Caco-2 (cell line): ENCODE results near the gene BRS3. TPM values are rescaled to one million over a fixed set of nuclear protein-coding genes. Genes with fewer than 3 reads are reported as not detected.

Experiments
- BruUV-seq: library from RNA; stranded (reverse); fragments of 400-500 nt; replicated peaks from 2 replicates; lab custom pipeline; 2021; lab: Mats Ljungman, UMichigan
- CTCF ChIA-PET: fragments of 300-600 bp; sonication (Branson Sonifier 250); formaldehyde crosslinking; loops from one replicate; lab custom pipeline; 2022; ENCODE audit warnings: antibody characterized with exemption; lab: Charles Lee
- POLR2A ChIA-PET: fragments of 300-600 bp; sonication (Branson Sonifier 250); formaldehyde crosslinking; loops from one replicate; lab custom pipeline; 2022; ENCODE audit warnings: antibody characterized with exemption; lab: Charles Lee
- DNase-seq, 2 experiments: peaks; one replicate each; pipeline versions ENCODE4 v3.0.0 to v3.0.0-alpha.2; 2020 to 2022
- H3K27me3 ChIP-seq: replicated peaks from 2 replicates; pipeline ENCODE4 v1.6.0; 2011; ENCODE audit warnings: low read length; ENCODE audit not compliant: control insufficient read depth, insufficient read depth
- H3K36me3 ChIP-seq: 2 replicates; pipeline ENCODE4 v1.5.1; 2011; ENCODE audit warnings: low read length; ENCODE audit not compliant: control insufficient read depth, insufficient read depth
- H3K4me1 ChIP-seq: fragments of 250-450 bp; sonication (Bioruptor Pico); 2 replicates; pipeline ENCODE4 v1.5.1; 2020; ENCODE audit warnings: mild to moderate bottlenecking
- H3K4me3 ChIP-seq: 2 replicates; pipeline ENCODE4 v1.5.1; 2011; ENCODE audit warnings: low read depth, mild to moderate bottlenecking, control low read depth, low read length
- H3K9me3 ChIP-seq: fragments of 250-450 bp; sonication (Bioruptor Pico); 2 replicates; pipeline ENCODE4 v1.5.1; 2020; ENCODE audit warnings: mild to moderate bottlenecking, moderate library complexity
- H3K27ac Mint-ChIP-seq: one replicate; pipeline ENCODE4 v1.8.0; 2022; ENCODE audit warnings: mixed read lengths; ENCODE audit not compliant: unreplicated experiment
- H3K27me3 Mint-ChIP-seq: one replicate; pipeline ENCODE4 v1.8.0; 2022; ENCODE audit warnings: mixed read lengths; ENCODE audit not compliant: insufficient read depth, unreplicated experiment
- H3K36me3 Mint-ChIP-seq: one replicate; pipeline ENCODE4 v1.8.0; 2022; ENCODE audit warnings: mild to moderate bottlenecking, mixed read lengths; ENCODE audit not compliant: insufficient read depth, unreplicated experiment
- H3K4me1 Mint-ChIP-seq: one replicate; pipeline ENCODE4 v1.8.0; 2022; ENCODE audit warnings: low read depth, mixed read lengths; ENCODE audit not compliant: unreplicated experiment
- H3K4me3 Mint-ChIP-seq: one replicate; pipeline ENCODE4 v1.8.0; 2022; ENCODE audit warnings: mild to moderate bottlenecking, moderate library complexity, mixed read lengths; ENCODE audit not compliant: unreplicated experiment
- H3K9me3 Mint-ChIP-seq: one replicate; pipeline ENCODE4 v1.8.0; 2022; ENCODE audit warnings: mixed read lengths; ENCODE audit not compliant: unreplicated experiment
- intact Hi-C: fragments of 100-400 bp; cut with micrococcal nuclease; formaldehyde crosslinking; loops from one replicate; pipeline ENCODE4 v1.10.0; 2022; ENCODE audit not compliant: unreplicated experiment
- total RNA-seq: library from RNA; stranded (reverse); gene quantifications from 2 replicates; pipeline ENCODE4 v1.2.3, GENCODE V29; 2022
- TF ChIP-seq, protein P1 (sequence below), 2 experiments: fragments of 200-600 bp in 1 of 2; IDR thresholded peaks; 1 replicate in 1 of 2; 2 replicates in 1 of 2; pipeline versions ENCODE4 v1.5.1 to v1.8.0; 2011 to 2022; ENCODE audit warnings: antibody characterized with exemption in 1 of 2, control low read depth in 1 of 2, inconsistent platforms in 1 of 2, low read depth in 1 of 2, low read length in 1 of 2, mild to moderate bottlenecking in 1 of 2, moderate library complexity in 1 of 2; ENCODE audit not compliant: insufficient read depth in 1 of 2, severe bottlenecking in 1 of 2, unreplicated experiment in 1 of 2

BRS3 gene
- total RNA-seq, 1 experiment from 2014 or later = not detected

DNA sequence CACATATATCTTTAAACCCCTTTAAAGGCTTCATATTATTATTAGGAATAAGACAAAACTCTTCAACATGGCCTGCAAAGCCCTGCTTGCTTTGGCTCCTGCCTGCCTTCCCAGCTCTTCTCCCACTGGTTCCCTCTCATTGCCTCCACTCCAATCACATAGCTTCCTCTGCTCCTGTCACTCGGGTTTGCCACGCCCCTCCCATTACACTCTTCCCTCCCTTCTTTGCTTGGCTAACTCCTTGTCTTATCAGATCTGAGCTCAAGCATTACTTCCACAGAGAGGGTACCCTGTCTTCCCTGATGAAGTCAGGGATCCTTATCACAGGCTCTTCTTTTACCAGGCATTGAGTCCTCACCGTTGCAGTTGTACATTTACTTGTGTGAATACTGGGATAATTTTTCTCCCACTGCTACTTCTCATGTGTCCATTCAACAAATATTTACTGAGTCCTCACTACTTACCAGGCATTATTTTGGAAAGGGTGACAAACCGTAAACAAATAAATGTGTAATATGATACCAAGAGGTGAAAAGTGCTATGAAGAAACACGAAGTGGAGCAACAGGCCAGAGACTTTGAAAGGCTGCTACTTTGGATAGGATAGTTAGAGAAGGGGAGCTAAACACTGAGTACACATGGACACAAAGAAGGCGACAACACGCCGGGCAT, 41.0 kb downstream of the BRS3 start:
- no peak overlapping the region for H3K4me3 Mint-ChIP-seq
- H3K36me3 Mint-ChIP-seq = no peaks in the 10 kb centered on the region
- peaks cover 11% of the 10 kb centered on the region for H3K9me3 Mint-ChIP-seq
- intact Hi-C loops = no loop called here
- no TSS peak for BruUV-seq
- H3K9me3 ChIP-seq = no peaks in the 10 kb centered on the region
- peaks cover 12% of the 10 kb centered on the region for H3K4me1 ChIP-seq
- H3K4me3 ChIP-seq = no peak overlapping the region
- H3K36me3 ChIP-seq = no peaks in the 10 kb centered on the region
- ChIA-PET POLR2A (interaction anchor here (0.9 kb wide), 1 partner anchor 32 kb away, joined by 3 read pairs; the partner anchor contains the start of gene HTATSF1), CTCF (no interaction called here)
- TF ChIP-seq, protein P1, sequence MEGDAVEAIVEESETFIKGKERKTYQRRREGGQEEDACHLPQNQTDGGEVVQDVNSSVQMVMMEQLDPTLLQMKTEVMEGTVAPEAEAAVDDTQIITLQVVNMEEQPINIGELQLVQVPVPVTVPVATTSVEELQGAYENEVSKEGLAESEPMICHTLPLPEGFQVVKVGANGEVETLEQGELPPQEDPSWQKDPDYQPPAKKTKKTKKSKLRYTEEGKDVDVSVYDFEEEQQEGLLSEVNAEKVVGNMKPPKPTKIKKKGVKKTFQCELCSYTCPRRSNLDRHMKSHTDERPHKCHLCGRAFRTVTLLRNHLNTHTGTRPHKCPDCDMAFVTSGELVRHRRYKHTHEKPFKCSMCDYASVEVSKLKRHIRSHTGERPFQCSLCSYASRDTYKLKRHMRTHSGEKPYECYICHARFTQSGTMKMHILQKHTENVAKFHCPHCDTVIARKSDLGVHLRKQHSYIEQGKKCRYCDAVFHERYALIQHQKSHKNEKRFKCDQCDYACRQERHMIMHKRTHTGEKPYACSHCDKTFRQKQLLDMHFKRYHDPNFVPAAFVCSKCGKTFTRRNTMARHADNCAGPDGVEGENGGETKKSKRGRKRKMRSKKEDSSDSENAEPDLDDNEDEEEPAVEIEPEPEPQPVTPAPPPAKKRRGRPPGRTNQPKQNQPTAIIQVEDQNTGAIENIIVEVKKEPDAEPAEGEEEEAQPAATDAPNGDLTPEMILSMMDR (IDR thresholded peaks at IDR 0.05; ENCODE audit: insufficient read depth in 1 of 2, low read depth in 1 of 2, low read length in 1 of 2, severe bottlenecking in 1 of 2, unreplicated experiment in 1 of 2) = no peak
- no peaks in the 10 kb centered on the region for H3K27me3 Mint-ChIP-seq
- no peaks in the 10 kb centered on the region for H3K27me3 ChIP-seq
- peak; percentile 21 to 63 for DNase-seq
- peak overlapping the region; percentile 15 for H3K27ac Mint-ChIP-seq
- H3K4me1 Mint-ChIP-seq = peaks cover 33% of the 10 kb centered on the region

DNA sequence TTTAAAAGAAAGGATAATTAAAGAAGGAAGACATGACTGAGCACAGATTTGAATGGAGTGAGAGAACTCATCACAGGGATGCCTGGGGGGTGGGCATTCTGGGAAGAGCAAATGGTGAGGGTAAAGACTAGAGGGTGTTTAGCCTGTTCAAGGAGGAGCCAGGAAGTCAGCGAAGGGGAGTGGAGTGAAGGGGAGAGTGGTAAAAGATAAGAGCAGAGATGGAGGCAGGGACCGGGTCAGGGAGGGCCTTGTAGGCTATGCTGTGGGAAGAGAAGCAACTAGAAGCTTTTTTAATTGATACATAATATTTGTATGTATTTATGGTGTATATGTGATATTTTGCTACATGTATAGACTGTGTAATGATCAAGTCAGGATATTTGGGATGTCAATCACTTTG, 42.0 kb downstream of the BRS3 start:
- intact Hi-C loops = no loop called here

DNA sequence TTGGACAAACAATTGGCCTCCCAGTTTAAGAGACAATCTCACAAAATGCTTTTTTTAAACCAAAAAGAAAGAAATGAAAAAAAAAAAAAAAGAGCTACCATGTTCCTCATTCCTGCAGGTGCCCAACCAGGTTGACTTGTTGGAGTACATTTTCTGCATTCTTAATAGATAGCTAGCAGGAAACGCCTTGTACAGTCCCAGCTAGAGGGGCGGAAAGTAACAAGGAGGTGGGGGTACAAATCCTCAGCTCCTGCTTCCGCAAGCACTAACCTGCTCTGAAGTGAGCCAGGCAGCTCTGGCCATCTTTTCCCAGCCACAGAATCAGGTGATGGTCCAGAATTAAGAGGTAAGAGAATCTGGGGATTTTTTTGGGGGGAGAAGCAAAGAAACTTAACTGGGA, 44.2 kb downstream of the BRS3 start, which contains the start of gene VGLL1:
VGLL1 (plus strand) TSS at position 265 of the 400 bp plus-strand sequence. CDS start 3,806 bp downstream, outside the sequence.
- Histone ChIP-seq H3K4me1 (peaks cover 12% of the 10 kb centered on the region), H3K36me3 (no peaks in the 10 kb centered on the region), H3K9me3 (no peaks in the 10 kb centered on the region), H3K4me3 (peak within 1 kb of the TSS; percentile 19), H3K27me3 (no peaks in the 10 kb centered on the region)
- POLR2A ChIA-PET = interaction anchor here (0.6 to 0.7 kb wide), 4 partner anchors 15 to 538 kb away, joined by 3 to 8 read pairs (median 3); no protein-coding TSS in a partner anchor
- H3K36me3 Mint-ChIP-seq = peaks cover 8% of the 10 kb centered on the region
- intact Hi-C loops = loop anchor here (2.0 kb wide), 1 partner anchor 35 kb away; the partner anchor contains the start of gene HTATSF1
- CTCF ChIA-PET = interaction anchor here (0.6 kb wide), 1 partner anchor 55 kb away, joined by 3 read pairs; no protein-coding TSS in a partner anchor
- BruUV-seq = no TSS peak
- TF ChIP-seq, protein P1 (IDR thresholded peaks at IDR 0.05; ENCODE audit: insufficient read depth in 1 of 2, low read depth in 1 of 2, low read length in 1 of 2, severe bottlenecking in 1 of 2, unreplicated experiment in 1 of 2) = no peak
- H3K4me1 Mint-ChIP-seq = peaks cover 33% of the 10 kb centered on the region
- DNase-seq = peak; percentile 56 to 64
- H3K27me3 Mint-ChIP-seq = no peaks in the 10 kb centered on the region
- peaks cover 7% of the 10 kb centered on the region for H3K9me3 Mint-ChIP-seq
- peak within 1 kb of the TSS; percentile 94 for H3K27ac Mint-ChIP-seq
- peak within 1 kb of the TSS; percentile 91 for H3K4me3 Mint-ChIP-seq

More for the DNA sequence above, 42.0 kb downstream of the BRS3 start:
- ChIA-PET CTCF (no interaction called here), POLR2A (no interaction called here)
- no peak overlapping the region for H3K4me3 Mint-ChIP-seq
- TF ChIP-seq, protein P1 (IDR thresholded peaks at IDR 0.05; ENCODE audit: insufficient read depth in 1 of 2, low read depth in 1 of 2, low read length in 1 of 2, severe bottlenecking in 1 of 2, unreplicated experiment in 1 of 2) = no peak
- H3K27ac Mint-ChIP-seq = peak overlapping the region; percentile 91
- H3K27me3 Mint-ChIP-seq = no peaks in the 10 kb centered on the region
- H3K27me3 ChIP-seq = no peaks in the 10 kb centered on the region
- no peak for DNase-seq
- peaks cover 12% of the 10 kb centered on the region for H3K4me1 ChIP-seq
- no peaks in the 10 kb centered on the region for H3K36me3 ChIP-seq
- BruUV-seq = no TSS peak
- peaks cover 33% of the 10 kb centered on the region for H3K4me1 Mint-ChIP-seq
- no peaks in the 10 kb centered on the region for H3K9me3 ChIP-seq
- peaks cover 11% of the 10 kb centered on the region for H3K9me3 Mint-ChIP-seq
- no peak overlapping the region for H3K4me3 ChIP-seq
- no peaks in the 10 kb centered on the region for H3K36me3 Mint-ChIP-seq
